GM12878 (cell line): ENCODE measurements around the gene TRAPPC3. TPM values are rescaled to one million over a fixed set of nuclear protein-coding genes. Genes with fewer than 3 reads are reported as not detected.

ENCODE experiments used
- ATF7 ChIP-seq: fragments of 450-650 bp; IDR thresholded peaks from 2 replicates; pipeline ENCODE4 v1.6.1; 2016; ENCODE audit warnings: low read depth, mild to moderate bottlenecking
- BACH1 ChIP-seq: fragments of 450-650 bp; IDR thresholded peaks from 2 replicates; pipeline ENCODE4 v1.6.1; 2017; ENCODE audit warnings: mild to moderate bottlenecking, borderline replicate concordance
- CBFB ChIP-seq: IDR thresholded peaks from 2 replicates; pipeline ENCODE4 v1.6.1; 2016; ENCODE audit warnings: antibody characterized with exemption, low read depth
- CHD4 ChIP-seq: fragments of 200-600 bp; sonication (generic); IDR thresholded peaks from 2 replicates; pipeline ENCODE4 v1.6.1; 2016; ENCODE audit warnings: mild to moderate bottlenecking
- EGR1 ChIP-seq, 2 experiments: IDR thresholded peaks; 1 replicate in 1 of 2; 2 replicates in 1 of 2; pipeline ENCODE4 v1.6.1; 2011 to 2012; ENCODE audit warnings: low read depth in 2 of 2, low read length in 2 of 2, borderline replicate concordance in 1 of 2, mild to moderate bottlenecking in 1 of 2, moderate library complexity in 1 of 2
- FOXM1 ChIP-seq: IDR thresholded peaks from 2 replicates; pipeline ENCODE4 v1.6.1; 2012; ENCODE audit warnings: low read depth, mild to moderate bottlenecking, inconsistent platforms, low read length, moderate library complexity
- GABPA ChIP-seq: IDR thresholded peaks from 2 replicates; pipeline ENCODE4 v1.6.1; 2014; ENCODE audit warnings: antibody characterized with exemption, low read depth, mild to moderate bottlenecking, inconsistent platforms
- IRF4 ChIP-seq: IDR thresholded peaks from 2 replicates; pipeline ENCODE4 v1.6.1; 2011; ENCODE audit warnings: low read depth, low read length
- MEF2A ChIP-seq: IDR thresholded peaks from 2 replicates; pipeline ENCODE4 v1.6.1; 2011; ENCODE audit warnings: low read depth, mild to moderate bottlenecking, low read length, moderate library complexity; ENCODE audit not compliant: insufficient read depth
- PML ChIP-seq: IDR thresholded peaks from 2 replicates; pipeline ENCODE4 v1.6.1; 2012; ENCODE audit warnings: low read length, inconsistent platforms
- POU2F2 ChIP-seq: IDR thresholded peaks from 3 replicates; pipeline ENCODE4 v1.6.1; 2011; ENCODE audit warnings: low read depth, mild to moderate bottlenecking, low read length, borderline replicate concordance
- RELA ChIP-seq: fragments of 450-650 bp; IDR thresholded peaks from 2 replicates; pipeline ENCODE4 v1.8.0; 2014; ENCODE audit warnings: borderline replicate concordance; ENCODE audit not compliant: partially characterized antibody
- REST ChIP-seq: IDR thresholded peaks from 2 replicates; pipeline ENCODE4 v1.6.1; 2012; ENCODE audit warnings: mild to moderate bottlenecking, low read depth, low read length
- SMC3 ChIP-seq: IDR thresholded peaks from 2 replicates; pipeline ENCODE4 v1.6.1; 2011; ENCODE audit warnings: low read length, improper control_type of control experiment, borderline replicate concordance
- SP1 ChIP-seq: IDR thresholded peaks from one replicate; pipeline ENCODE4 v1.6.1; 2011; ENCODE audit warnings: low read depth, low read length
- TARDBP ChIP-seq: IDR thresholded peaks from 2 replicates; pipeline ENCODE4 v1.6.1; 2016; ENCODE audit warnings: borderline replicate concordance
- TCF12 ChIP-seq: IDR thresholded peaks from 2 replicates; pipeline ENCODE4 v1.6.1; 2011; ENCODE audit warnings: low read depth, mild to moderate bottlenecking, low read length
- ZBED1 ChIP-seq: IDR thresholded peaks from 2 replicates; pipeline ENCODE4 v1.6.1; 2016; ENCODE audit warnings: borderline replicate concordance
- ZBTB11 ChIP-seq: fragments of 450-650 bp; formaldehyde crosslinking; IDR thresholded peaks from 2 replicates; pipeline ENCODE4 v1.5.0; 2022; ENCODE audit warnings: mild to moderate bottlenecking, missing genetic modification characterization
- ZNF687 ChIP-seq: fragments of 450-650 bp; IDR thresholded peaks from 2 replicates; pipeline ENCODE4 v1.6.1; 2017; ENCODE audit warnings: mild to moderate bottlenecking, moderate library complexity
- polyA plus RNA-seq, 11 experiments: library from polyadenylated mRNA; depleted of rRNA in 4 of 11; unstranded in 6 of 11; stranded (reverse) in 5 of 11; fragments of >200 nt; fragmentation: Nextera tagmentation in 4 of 11; fragmentation: Illumina TruSeq in 1 of 11; extraction: Ambion mirVana in 4 of 11; extraction: Trizol in 1 of 11; gene quantifications; 1 replicate in 1 of 11; 2 replicates in 10 of 11; pipeline versions ENCODE4 v1.2.1 to v1.2.3, GENCODE V29; 2011 to 2016; ENCODE audit warnings: inconsistent platforms in 2 of 11, missing spikeins in 2 of 11, low read depth in 1 of 11
- total RNA-seq, 4 experiments: library from RNA; depleted of rRNA in 3 of 4; stranded (reverse); fragments of >200 nt in 3 of 4; fragmentation: Illumina TruSeq in 1 of 4; extraction: Trizol in 1 of 4; gene quantifications; 2 replicates each; pipeline versions ENCODE4 v1.2.1 to v1.2.3, GENCODE V29; 2013 to 2021

The TRAPPC3 gene
- total and polyA plus RNA-seq, 10 of the 15 experiments (the other 5 are each of a cell fraction or from before 2014, with no cell fraction given), result 14.7 to 122 (median 70.5) TPM

GRCh38 chr1:36088577-36089392 is 60.5 kb downstream of the TRAPPC3 start, which contains the start of gene ADPRS (continued):
- peak; percentile 54; the same call in 1 of the 2 replicates for TF ChIP-seq ZBED1
- peak; percentile 71; the same call in 1 of the 2 replicates for TF ChIP-seq CBFB
- peak; percentile 80 for TF ChIP-seq ZNF687
- peak in 1 of 2 experiments; percentile 96; a peak in 2 of 3 replicates for TF ChIP-seq EGR1 (IDR thresholded peaks at IDR 0.05; ENCODE audit: borderline replicate concordance in 1 of 2, low read depth in 2 of 2, low read length in 2 of 2)
- peak; percentile 86 for TF ChIP-seq TCF12
- no peak for TF ChIP-seq FOXM1
- peak; percentile 94 for TF ChIP-seq GABPA
- no peak for TF ChIP-seq CHD4
- peak; percentile 91 for TF ChIP-seq PML
- peak; percentile 76; the same call in 1 of the 2 replicates for TF ChIP-seq TARDBP
- TF ChIP-seq BACH1, result peak; percentile 86
- peak; percentile 55; the same call in 1 of the 2 replicates for TF ChIP-seq MEF2A
- TF ChIP-seq SP1, result peak; percentile 54
- peak; percentile 41; the same call in 1 of the 2 replicates for TF ChIP-seq REST
- TF ChIP-seq RELA, result peak; percentile 76
- peak; percentile 60 for TF ChIP-seq SMC3
- no peak for TF ChIP-seq ATF7
- TF ChIP-seq ZBTB11 (CRISPR knock-in tag), result peak; percentile 68
- TF ChIP-seq IRF4, result peak; percentile 52; the same call in 1 of the 2 replicates
- peak; percentile 94 for TF ChIP-seq POU2F2
